BLaER1 (cell line): ENCODE measurements around the gene PARP12.
A peak's percentile ranks its signal among the peaks of the same experiment; 100 is the strongest.
"Not testable (repeated sequence)": the region's sequence is repeated elsewhere in the genome, so short reads cannot be mapped to it uniquely, and the experiment has no call there.

Experiments
- H3K27ac ChIP-seq: shearing (Covaris generic); formaldehyde crosslinking; 2 replicates; pipeline ENCODE4 v1.8.1; 2022
- H3K27me3 ChIP-seq: shearing (Covaris generic); formaldehyde crosslinking; 2 replicates; pipeline ENCODE4 v1.8.1; 2022
- H3K36me3 ChIP-seq: shearing (Covaris generic); formaldehyde crosslinking; 2 replicates; pipeline ENCODE4 v1.8.1; 2022
- H3K4me1 ChIP-seq: shearing (Covaris generic); formaldehyde crosslinking; 2 replicates; pipeline ENCODE4 v1.8.1; 2022
- H3K4me2 ChIP-seq: shearing (Covaris generic); formaldehyde crosslinking; 2 replicates; pipeline ENCODE4 v1.8.1; 2022
- H3K4me3 ChIP-seq: shearing (Covaris generic); formaldehyde crosslinking; 2 replicates; pipeline ENCODE4 v1.8.1; 2022
- H3K9ac ChIP-seq: shearing (Covaris generic); formaldehyde crosslinking; 2 replicates; pipeline ENCODE4 v1.8.1; 2022
- H3K9me3 ChIP-seq: shearing (Covaris generic); formaldehyde crosslinking; 2 replicates; pipeline ENCODE4 v1.8.1; 2022
- H4K20me1 ChIP-seq: shearing (Covaris generic); formaldehyde crosslinking; 2 replicates; pipeline ENCODE4 v1.8.1; 2022
- Cebpa-rat ChIP-seq: shearing (Covaris generic); IDR thresholded peaks from 2 replicates; pipeline ENCODE4 v1.8.1; 2022

PARP12 gene, protein sequence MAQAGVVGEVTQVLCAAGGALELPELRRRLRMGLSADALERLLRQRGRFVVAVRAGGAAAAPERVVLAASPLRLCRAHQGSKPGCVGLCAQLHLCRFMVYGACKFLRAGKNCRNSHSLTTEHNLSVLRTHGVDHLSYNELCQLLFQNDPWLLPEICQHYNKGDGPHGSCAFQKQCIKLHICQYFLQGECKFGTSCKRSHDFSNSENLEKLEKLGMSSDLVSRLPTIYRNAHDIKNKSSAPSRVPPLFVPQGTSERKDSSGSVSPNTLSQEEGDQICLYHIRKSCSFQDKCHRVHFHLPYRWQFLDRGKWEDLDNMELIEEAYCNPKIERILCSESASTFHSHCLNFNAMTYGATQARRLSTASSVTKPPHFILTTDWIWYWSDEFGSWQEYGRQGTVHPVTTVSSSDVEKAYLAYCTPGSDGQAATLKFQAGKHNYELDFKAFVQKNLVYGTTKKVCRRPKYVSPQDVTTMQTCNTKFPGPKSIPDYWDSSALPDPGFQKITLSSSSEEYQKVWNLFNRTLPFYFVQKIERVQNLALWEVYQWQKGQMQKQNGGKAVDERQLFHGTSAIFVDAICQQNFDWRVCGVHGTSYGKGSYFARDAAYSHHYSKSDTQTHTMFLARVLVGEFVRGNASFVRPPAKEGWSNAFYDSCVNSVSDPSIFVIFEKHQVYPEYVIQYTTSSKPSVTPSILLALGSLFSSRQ

DNA sequence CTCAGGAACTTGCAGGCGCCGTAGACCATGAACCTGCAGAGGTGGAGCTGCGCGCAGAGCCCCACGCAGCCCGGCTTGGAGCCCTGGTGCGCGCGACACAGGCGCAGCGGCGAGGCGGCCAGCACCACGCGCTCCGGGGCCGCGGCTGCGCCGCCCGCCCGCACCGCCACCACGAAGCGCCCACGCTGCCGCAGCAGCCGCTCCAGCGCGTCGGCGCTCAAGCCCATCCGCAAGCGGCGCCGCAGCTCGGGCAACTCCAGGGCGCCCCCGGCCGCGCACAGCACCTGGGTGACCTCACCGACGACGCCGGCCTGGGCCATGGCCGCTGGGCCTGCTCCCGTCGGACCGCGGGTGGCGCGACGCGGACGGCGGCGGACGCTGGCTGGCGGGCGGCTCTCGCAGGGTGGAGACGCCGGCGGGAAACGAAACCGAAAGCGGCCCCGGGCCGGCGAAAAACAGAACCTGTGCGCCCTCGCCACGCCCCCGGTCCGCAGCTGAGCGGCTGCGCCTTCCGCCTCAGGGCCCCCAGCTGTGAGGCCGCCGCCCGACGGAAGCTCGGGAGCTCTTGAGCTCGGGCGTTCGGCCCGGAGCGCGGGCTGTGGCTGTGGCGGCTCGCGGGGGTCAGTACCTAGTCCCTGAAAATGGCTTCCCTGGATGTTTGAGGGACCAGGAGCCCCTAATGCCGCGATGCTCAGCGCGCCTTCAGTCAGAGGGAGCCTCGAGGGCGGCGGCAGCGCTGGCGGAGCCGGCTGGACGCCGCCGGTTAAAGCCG, at the start of gene PARP12:
TSS of gene PARP12 (minus strand) at position 424 of the 772 bp plus-strand sequence. CDS start at position 320, 104 bp downstream.
- Histone ChIP-seq H3K36me3 (peaks cover 8% of the 10 kb centered on the region), H3K9ac (peak within 1 kb of the TSS; percentile 87), H3K27me3 (no peaks in the 10 kb centered on the region), H3K4me2 (peak within 1 kb of the TSS; percentile 92), H3K4me1 (peaks cover 26% of the 10 kb centered on the region), H4K20me1 (peaks cover 29% of the 10 kb centered on the region), H3K9me3 (peaks cover 25% of the 10 kb centered on the region), H3K27ac (peak within 1 kb of the TSS; percentile 91), H3K4me3 (peak within 1 kb of the TSS; percentile 89)
- TF ChIP-seq Cebpa-rat = no peak

DNA sequence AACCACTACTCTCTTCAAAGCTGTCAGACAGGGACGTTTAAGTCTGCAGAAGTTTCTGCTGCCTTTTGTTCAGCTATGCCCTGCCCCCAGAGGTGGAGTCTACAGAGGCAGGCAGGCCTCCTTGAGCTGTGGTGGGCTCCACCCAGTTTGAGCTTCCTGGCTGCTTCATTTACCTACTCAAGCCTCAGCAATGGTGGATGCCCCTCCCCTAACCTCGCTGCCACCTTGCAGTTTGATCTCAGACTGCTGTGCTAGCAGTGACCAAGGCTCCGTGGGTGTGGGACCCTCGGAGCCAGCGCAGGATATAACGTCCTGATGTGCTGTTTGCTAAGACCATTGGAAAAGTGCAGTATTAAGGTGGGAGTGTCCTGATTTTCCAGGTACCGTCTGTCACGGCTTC, 46.0 kb upstream of the PARP12 start:
- not testable (repeated sequence) for H4K20me1 ChIP-seq, H3K9ac ChIP-seq, H3K4me2 ChIP-seq, H3K27me3 ChIP-seq, H3K4me3 ChIP-seq, H3K4me1 ChIP-seq, H3K27ac ChIP-seq
- Histone ChIP-seq H3K9me3 (peaks cover 25% of the 10 kb centered on the region), H3K36me3 (peaks cover 46% of the 10 kb centered on the region)

DNA sequence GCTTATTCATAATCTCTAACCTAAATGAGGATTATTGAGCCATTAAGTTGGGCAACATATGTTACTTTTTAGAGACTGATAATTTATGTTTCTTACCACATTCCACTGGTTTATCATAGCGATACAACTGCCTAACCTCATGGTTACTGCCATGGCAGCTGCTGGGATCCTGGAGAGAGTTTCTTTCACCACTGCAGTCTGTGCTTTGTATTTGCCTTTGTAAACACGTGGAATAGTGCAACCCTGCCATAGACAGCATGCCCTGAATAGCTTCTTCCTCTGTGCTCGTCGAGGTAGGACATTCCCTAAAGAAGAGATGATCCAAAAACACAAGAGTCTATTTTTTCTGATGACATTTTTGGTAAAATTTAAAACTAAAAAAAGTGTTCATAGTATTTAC, 33.7 kb upstream of the PARP12 start:
- Histone ChIP-seq H3K4me3 (no peak overlapping the region), H4K20me1 (no peaks in the 10 kb centered on the region), H3K9ac (no peak overlapping the region), H3K4me1 (no peaks in the 10 kb centered on the region), H3K9me3 (no peaks in the 10 kb centered on the region), H3K4me2 (no peak overlapping the region), H3K27ac (no peak overlapping the region), H3K36me3 (peaks cover 89% of the 10 kb centered on the region), H3K27me3 (no peaks in the 10 kb centered on the region)
- no peak for TF ChIP-seq Cebpa-rat

DNA sequence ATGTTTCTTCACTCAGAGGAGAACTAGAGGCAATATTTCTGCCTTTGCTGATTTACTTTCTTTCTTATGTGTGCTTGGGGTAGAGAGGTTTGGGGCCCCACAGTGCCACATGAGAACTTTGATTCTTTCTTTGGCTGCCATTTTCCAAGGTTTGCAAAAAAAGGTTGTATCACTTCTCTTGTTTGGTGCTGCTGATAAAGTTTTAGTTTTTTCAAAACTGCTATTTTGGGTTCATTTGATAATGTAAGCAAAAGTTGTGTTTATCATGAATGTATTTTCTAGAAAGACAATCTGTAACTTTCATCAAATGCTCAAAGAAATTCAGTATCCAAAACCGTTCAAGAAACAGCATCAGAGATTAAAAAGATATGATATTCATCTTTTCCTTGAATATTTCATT, 30.6 kb upstream of the PARP12 start:
- no peaks in the 10 kb centered on the region for H3K9me3 ChIP-seq
- no peak overlapping the region for H3K4me2 ChIP-seq
- peaks cover 73% of the 10 kb centered on the region for H3K36me3 ChIP-seq
- no peaks in the 10 kb centered on the region for H4K20me1 ChIP-seq
- H3K4me3 ChIP-seq = no peak overlapping the region
- H3K9ac ChIP-seq = no peak overlapping the region
- no peaks in the 10 kb centered on the region for H3K27me3 ChIP-seq
- TF ChIP-seq Cebpa-rat = no peak
- no peaks in the 10 kb centered on the region for H3K4me1 ChIP-seq
- H3K27ac ChIP-seq = no peak overlapping the region

DNA sequence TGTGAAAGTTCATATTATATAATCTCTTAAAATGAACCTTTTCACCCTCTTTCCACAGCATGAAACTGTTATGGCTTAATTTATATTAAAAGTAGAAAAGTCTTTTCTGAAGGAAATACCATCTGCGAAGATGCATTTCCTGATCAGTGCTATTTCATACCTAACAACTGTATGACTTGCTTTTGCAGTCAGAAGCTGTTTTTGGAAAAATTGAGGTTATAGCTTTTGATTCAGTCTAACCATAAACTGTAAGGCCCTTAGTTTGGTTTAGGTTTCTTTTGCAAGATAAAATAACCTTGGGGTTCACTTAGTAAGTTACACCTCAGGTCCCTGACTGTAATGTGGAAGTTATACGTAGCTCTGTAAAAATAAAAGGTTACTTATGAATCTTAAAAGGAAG, 22.7 kb upstream of the PARP12 start:
- no peaks in the 10 kb centered on the region for H4K20me1 ChIP-seq
- H3K4me3 ChIP-seq = no peak overlapping the region
- no peaks in the 10 kb centered on the region for H3K9me3 ChIP-seq
- no peak overlapping the region for H3K4me2 ChIP-seq
- TF ChIP-seq Cebpa-rat = no peak
- no peak overlapping the region for H3K27ac ChIP-seq
- no peaks in the 10 kb centered on the region for H3K36me3 ChIP-seq
- no peaks in the 10 kb centered on the region for H3K4me1 ChIP-seq
- H3K9ac ChIP-seq = no peak overlapping the region
- H3K27me3 ChIP-seq = no peaks in the 10 kb centered on the region

DNA sequence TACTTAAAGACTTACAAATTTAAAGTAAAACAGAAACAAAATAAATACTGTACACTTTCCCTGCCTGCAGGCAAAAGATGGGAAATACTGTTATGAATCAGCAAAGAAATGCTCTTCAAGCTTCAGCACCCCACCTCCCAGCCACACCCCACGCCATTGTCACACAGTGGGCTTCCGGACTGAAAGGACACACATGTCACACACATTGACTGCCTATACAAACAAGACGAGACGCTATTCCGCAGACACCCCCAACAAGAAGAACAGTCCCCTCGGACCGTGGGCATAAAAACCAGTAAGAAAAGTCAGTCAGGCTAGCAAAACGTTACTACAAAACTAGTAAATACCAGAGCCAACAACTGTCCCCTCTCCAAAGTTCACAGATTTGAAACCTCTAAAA, 22.2 kb upstream of the PARP12 start:
- H3K27me3 ChIP-seq = no peaks in the 10 kb centered on the region
- no peaks in the 10 kb centered on the region for H3K9me3 ChIP-seq
- no peak overlapping the region for H3K4me2 ChIP-seq
- H3K36me3 ChIP-seq = no peaks in the 10 kb centered on the region
- no peak overlapping the region for H3K9ac ChIP-seq
- no peak for TF ChIP-seq Cebpa-rat
- no peaks in the 10 kb centered on the region for H4K20me1 ChIP-seq
- H3K27ac ChIP-seq = no peak overlapping the region
- no peaks in the 10 kb centered on the region for H3K4me1 ChIP-seq
- no peak overlapping the region for H3K4me3 ChIP-seq

DNA sequence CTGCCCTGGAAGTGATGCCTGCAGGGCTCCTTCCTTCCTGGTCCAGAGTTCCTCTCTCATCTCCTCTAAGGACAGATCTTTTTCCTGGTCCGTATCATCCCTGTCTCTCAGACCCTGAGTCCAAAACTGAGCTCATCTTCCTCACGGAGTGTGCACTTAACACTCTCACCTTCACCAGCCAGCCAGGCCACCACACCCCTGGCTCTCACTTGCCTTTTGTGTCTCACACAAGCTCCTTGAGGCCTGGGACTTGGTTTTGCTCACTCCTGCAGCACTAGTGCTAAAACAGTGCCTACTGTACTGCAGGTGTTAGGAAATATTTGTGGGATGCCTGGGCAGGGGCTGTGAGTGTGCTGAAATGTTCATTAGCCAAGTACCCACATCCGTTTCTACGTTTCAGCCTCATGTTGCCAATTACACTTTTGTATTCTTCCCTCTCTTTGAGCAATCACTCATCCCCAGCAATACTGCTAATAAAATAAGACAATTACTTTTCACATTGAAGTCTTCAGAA, 21.4 kb upstream of the PARP12 start:
- no peak overlapping the region for H3K27ac ChIP-seq
- H3K27me3 ChIP-seq = no peaks in the 10 kb centered on the region
- no peak overlapping the region for H3K4me2 ChIP-seq
- no peaks in the 10 kb centered on the region for H3K9me3 ChIP-seq
- H3K4me3 ChIP-seq = no peak overlapping the region
- no peaks in the 10 kb centered on the region for H4K20me1 ChIP-seq
- H3K4me1 ChIP-seq = no peaks in the 10 kb centered on the region
- H3K9ac ChIP-seq = no peak overlapping the region
- no peaks in the 10 kb centered on the region for H3K36me3 ChIP-seq
- TF ChIP-seq Cebpa-rat = no peak

DNA sequence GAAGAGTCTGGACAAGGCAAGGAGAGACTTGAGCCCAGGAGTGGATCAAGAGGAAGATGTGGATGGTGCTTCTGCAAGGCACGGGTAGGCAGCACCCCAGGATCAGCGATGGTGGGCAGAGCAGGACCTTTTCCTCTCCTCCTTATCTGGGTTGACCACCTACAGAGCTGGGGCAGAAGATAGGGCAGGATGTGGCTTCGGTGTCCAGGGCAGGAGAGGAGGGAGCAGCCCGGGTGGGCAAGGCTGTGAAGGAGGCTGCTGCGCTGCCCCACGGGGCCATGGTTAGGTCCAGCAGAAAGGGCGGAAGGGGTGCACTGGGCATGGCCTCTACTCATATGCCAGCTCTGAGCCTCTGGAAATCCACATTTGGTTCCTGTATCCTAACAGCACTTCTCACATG, 20.0 kb upstream of the PARP12 start:
- no peak for TF ChIP-seq Cebpa-rat
- Histone ChIP-seq H3K27ac (no peak overlapping the region), H3K36me3 (no peaks in the 10 kb centered on the region), H3K4me1 (0 out of 2 replicates have a peak, but pooled peaks cover 9% of the 10 kb centered on the region), H3K4me3 (no peak overlapping the region), H3K27me3 (no peaks in the 10 kb centered on the region), H3K9ac (no peak overlapping the region), H4K20me1 (no peaks in the 10 kb centered on the region), H3K4me2 (no peak overlapping the region), H3K9me3 (no peaks in the 10 kb centered on the region)

DNA sequence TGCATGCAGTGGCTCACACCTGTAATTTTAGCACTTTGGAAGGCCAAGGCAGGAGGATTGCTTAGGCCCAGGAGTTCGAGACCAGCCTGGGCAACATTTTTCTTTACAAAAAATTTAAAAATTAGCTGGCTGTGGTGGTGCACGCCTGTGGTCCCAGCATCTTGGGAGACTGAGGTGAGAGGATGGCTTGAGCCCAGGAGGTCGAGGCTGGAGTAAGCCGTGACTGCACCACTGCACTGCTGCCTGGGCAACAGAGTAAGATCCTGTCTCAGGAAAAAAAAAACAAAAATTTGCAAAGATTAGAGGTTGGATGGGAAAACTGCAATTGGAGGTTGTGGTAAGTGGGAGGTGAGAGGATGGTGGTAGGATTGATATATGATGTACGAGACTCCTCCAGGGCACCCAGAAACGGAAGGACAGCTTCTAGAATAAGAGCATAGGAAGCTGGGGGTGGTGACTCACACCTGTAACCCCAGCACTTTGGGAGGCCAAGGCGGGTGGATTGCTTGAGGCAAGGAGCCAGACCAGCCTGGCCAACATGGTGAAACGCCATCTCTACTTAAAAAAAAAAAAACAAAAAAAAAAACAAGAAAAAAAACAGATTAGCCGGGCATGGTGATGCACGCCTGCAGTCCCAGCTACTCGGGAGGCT, 19.1 kb upstream of the PARP12 start:
- no peak overlapping the region for H3K9ac ChIP-seq
- no peak for TF ChIP-seq Cebpa-rat
- H3K4me1 ChIP-seq = peaks cover 10% of the 10 kb centered on the region; the same call in 1 of the 2 replicates
- H4K20me1 ChIP-seq = no peaks in the 10 kb centered on the region
- H3K36me3 ChIP-seq = no peaks in the 10 kb centered on the region
- H3K4me2 ChIP-seq = no peak overlapping the region
- no peaks in the 10 kb centered on the region for H3K27me3 ChIP-seq
- no peaks in the 10 kb centered on the region for H3K9me3 ChIP-seq
- no peak overlapping the region for H3K4me3 ChIP-seq
- no peak overlapping the region for H3K27ac ChIP-seq
